K562 (cell line): ENCODE results near the gene PKLR. TPM values are rescaled to one million over a fixed set of nuclear protein-coding genes. Genes with fewer than 3 reads are reported as not detected.

Experiments used
- GABPB2 ChIP-seq: fragments of 250-450 bp; sonication (Bioruptor Pico); conservative IDR thresholded peaks from 2 replicates; pipeline ENCODE4 v1.5.1; 2021; ENCODE audit warnings: mild to moderate bottlenecking
- KLF1 ChIP-seq: fragments of 450-650 bp; IDR thresholded peaks from 2 replicates; pipeline ENCODE4 v1.6.1; 2016; ENCODE audit warnings: missing genetic modification characterization, missing compliant biosample characterization
- MTA2 ChIP-seq: fragments of 450-650 bp; IDR thresholded peaks from 2 replicates; pipeline ENCODE4 v1.6.1; 2016; ENCODE audit warnings: low read depth
- NFATC3 ChIP-seq: fragments of 450-650 bp; IDR thresholded peaks from 2 replicates; pipeline ENCODE4 v1.6.1; 2017; ENCODE audit warnings: mild to moderate bottlenecking
- NFE2 ChIP-seq: IDR thresholded peaks from 2 replicates; pipeline ENCODE4 v1.6.1; 2014; ENCODE audit warnings: antibody characterized with exemption, low read depth
- NFYB ChIP-seq: IDR thresholded peaks from 2 replicates; pipeline ENCODE4 v1.6.1; 2011; ENCODE audit warnings: mild to moderate bottlenecking, moderate library complexity; ENCODE audit not compliant: insufficient read length; ENCODE audit errors: extremely low read depth
- RFX1 ChIP-seq: fragments of 450-650 bp; IDR thresholded peaks from 2 replicates; pipeline ENCODE4 v1.6.1; 2016; ENCODE audit warnings: mild to moderate bottlenecking, moderate library complexity
- RFX5 ChIP-seq: IDR thresholded peaks from 2 replicates; pipeline ENCODE4 v1.6.1; 2011; ENCODE audit warnings: low read depth, mild to moderate bottlenecking, improper control_type of control experiment, low read length
- SIRT6 ChIP-seq: IDR thresholded peaks from one replicate; pipeline ENCODE4 v1.6.1; 2012; ENCODE audit warnings: low read depth, mild to moderate bottlenecking, control low read depth, inconsistent platforms, low read length, moderate library complexity
- SMAD4 ChIP-seq: fragments of 250-450 bp; sonication (Bioruptor Pico); conservative IDR thresholded peaks from 2 replicates; pipeline ENCODE4 v1.8.0; 2021; ENCODE audit warnings: inconsistent platforms, mild to moderate bottlenecking, moderate library complexity
- SRSF3 ChIP-seq: fragments of 200-400 bp; formaldehyde crosslinking; IDR thresholded peaks from 2 replicates; pipeline ENCODE4 v1.6.1; 2016; ENCODE audit warnings: mild to moderate bottlenecking, low read length, moderate library complexity; ENCODE audit not compliant: insufficient read depth
- TCF3 ChIP-seq: sonication (generic); formaldehyde crosslinking; IDR thresholded peaks from 2 replicates; pipeline ENCODE4 v1.4.0; 2020; ENCODE audit warnings: mild to moderate bottlenecking, missing genetic modification reagents
- ZEB2 ChIP-seq: fragments of 450-650 bp; IDR thresholded peaks from 2 replicates; pipeline ENCODE4 v1.6.1; 2016
- ZNF146 ChIP-seq: IDR thresholded peaks from one replicate; pipeline ENCODE4 v1.6.1; 2018; ENCODE audit warnings: missing compliant biosample characterization; ENCODE audit not compliant: unreplicated experiment
- polyA plus RNA-seq, 8 experiments: library from polyadenylated mRNA; depleted of rRNA in 4 of 8; stranded (reverse) in 5 of 8; unstranded in 3 of 8; fragments of >200 nt; fragmentation: Nextera tagmentation in 2 of 8; fragmentation: Illumina TruSeq in 1 of 8; extraction: Ambion mirVana in 2 of 8; extraction: Trizol in 1 of 8; gene quantifications; 2 replicates each; pipeline versions ENCODE4 v1.2.1 to v1.2.3, GENCODE V29; 2011 to 2014; ENCODE audit warnings: inconsistent platforms in 1 of 8, missing spikeins in 1 of 8
- total RNA-seq, 7 experiments: library from RNA; depleted of rRNA in 6 of 7; stranded (reverse); fragments of >200 nt in 6 of 7; fragmentation: Illumina TruSeq in 2 of 7; extraction: Trizol in 2 of 7; gene quantifications; 2 replicates each; pipeline versions ENCODE4 v1.2.1 to v1.2.3, GENCODE V29; 2011 to 2021; ENCODE audit warnings: low replicate concordance in 1 of 7
- TF ChIP-seq, protein P1 (sequence below): sonication (generic); formaldehyde crosslinking; IDR thresholded peaks from 2 replicates; pipeline ENCODE4 v1.8.1; 2023; ENCODE audit warnings: mild to moderate bottlenecking, missing genetic modification reagents
- TF ChIP-seq, protein P2 (sequence below): sonication (generic); formaldehyde crosslinking; IDR thresholded peaks from 2 replicates; pipeline ENCODE4 v1.8.0; 2023; ENCODE audit warnings: mild to moderate bottlenecking, missing genetic modification reagents
- TF ChIP-seq, protein P3 (sequence below): sonication (generic); formaldehyde crosslinking; IDR thresholded peaks from 2 replicates; pipeline ENCODE4 v1.8.1; 2023; ENCODE audit warnings: mild to moderate bottlenecking, missing genetic modification reagents, moderate library complexity
- TF ChIP-seq, protein P4 (sequence below): sonication (generic); formaldehyde crosslinking; IDR thresholded peaks from 2 replicates; pipeline ENCODE4 v1.8.0; 2022; ENCODE audit warnings: mild to moderate bottlenecking, missing genetic modification reagents, borderline replicate concordance

The PKLR gene
- total and polyA plus RNA-seq, 9 of the 15 experiments (the other 6 are each of a cell fraction or from before 2014, with no cell fraction given) = 10.7 to 78.4 (median 38.2) TPM

DNA sequence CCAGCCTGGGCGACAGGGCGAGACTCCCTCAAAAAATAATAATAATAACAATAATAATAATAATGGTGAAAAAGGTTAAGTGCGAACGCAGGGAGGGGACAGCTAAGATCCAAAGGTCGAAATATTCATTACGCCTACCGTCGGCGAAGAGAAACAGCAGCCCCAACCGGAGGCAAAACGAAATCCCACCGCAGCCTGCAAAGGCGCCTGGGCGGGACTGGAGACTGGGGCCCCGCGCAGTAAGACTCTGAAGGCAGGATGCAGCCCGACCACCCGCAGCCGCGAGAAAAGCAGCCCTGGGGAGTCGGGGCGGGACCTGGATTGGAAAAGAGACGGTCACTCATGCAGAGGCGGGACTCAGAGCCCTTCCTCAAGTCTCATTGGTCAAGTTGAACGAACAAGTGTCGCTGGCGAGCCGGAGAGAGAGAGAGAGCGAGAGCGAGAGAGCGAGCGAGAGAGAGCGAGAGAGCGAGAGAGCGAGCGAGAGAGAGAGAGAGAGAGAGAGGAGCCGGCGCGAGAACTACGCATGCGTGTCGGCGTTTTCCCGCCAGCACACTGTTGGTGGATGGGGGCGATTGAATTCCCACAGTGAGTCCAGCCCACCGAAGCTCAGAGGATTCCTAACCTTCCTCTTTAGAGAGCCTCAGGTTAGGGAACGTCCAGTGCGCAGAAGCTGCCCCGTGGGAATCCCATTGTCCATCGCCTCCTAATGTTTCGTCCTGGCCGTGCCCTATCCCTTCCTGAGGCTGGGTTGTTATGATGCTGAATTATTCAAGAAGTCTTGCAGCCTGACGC is 56.7 kb downstream of the PKLR start (continued):
- TF ChIP-seq RFX1 (no peak), SRSF3 (no peak), NFE2 (no peak; the same call in 1 of the 2 replicates), RFX5 (no peak), NFYB (no peak), ZEB2 (peak; percentile 92), SIRT6 (no peak), KLF1 (tag) (0 out of 2 replicates have a peak, but pooled peaks have one; percentile 64), NFATC3 (peak; percentile 85), ZNF146 (no peak), GABPB2 (CRISPR knock-in tag) (no peak; the same call in 1 of the 2 replicates), SMAD4 (peak; percentile 99), TCF3 (CRISPR knock-in tag) (peak; percentile 58), MTA2 (peak; percentile 89)
- TF ChIP-seq, protein P1, sequence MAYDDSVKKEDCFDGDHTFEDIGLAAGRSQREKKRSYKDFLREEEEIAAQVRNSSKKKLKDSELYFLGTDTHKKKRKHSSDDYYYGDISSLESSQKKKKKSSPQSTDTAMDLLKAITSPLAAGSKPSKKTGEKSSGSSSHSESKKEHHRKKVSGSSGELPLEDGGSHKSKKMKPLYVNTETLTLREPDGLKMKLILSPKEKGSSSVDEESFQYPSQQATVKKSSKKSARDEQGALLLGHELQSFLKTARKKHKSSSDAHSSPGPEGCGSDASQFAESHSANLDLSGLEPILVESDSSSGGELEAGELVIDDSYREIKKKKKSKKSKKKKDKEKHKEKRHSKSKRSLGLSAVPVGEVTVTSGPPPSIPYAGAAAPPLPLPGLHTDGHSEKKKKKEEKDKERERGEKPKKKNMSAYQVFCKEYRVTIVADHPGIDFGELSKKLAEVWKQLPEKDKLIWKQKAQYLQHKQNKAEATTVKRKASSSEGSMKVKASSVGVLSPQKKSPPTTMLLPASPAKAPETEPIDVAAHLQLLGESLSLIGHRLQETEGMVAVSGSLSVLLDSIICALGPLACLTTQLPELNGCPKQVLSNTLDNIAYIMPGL = no peak
- TF ChIP-seq, protein P2, sequence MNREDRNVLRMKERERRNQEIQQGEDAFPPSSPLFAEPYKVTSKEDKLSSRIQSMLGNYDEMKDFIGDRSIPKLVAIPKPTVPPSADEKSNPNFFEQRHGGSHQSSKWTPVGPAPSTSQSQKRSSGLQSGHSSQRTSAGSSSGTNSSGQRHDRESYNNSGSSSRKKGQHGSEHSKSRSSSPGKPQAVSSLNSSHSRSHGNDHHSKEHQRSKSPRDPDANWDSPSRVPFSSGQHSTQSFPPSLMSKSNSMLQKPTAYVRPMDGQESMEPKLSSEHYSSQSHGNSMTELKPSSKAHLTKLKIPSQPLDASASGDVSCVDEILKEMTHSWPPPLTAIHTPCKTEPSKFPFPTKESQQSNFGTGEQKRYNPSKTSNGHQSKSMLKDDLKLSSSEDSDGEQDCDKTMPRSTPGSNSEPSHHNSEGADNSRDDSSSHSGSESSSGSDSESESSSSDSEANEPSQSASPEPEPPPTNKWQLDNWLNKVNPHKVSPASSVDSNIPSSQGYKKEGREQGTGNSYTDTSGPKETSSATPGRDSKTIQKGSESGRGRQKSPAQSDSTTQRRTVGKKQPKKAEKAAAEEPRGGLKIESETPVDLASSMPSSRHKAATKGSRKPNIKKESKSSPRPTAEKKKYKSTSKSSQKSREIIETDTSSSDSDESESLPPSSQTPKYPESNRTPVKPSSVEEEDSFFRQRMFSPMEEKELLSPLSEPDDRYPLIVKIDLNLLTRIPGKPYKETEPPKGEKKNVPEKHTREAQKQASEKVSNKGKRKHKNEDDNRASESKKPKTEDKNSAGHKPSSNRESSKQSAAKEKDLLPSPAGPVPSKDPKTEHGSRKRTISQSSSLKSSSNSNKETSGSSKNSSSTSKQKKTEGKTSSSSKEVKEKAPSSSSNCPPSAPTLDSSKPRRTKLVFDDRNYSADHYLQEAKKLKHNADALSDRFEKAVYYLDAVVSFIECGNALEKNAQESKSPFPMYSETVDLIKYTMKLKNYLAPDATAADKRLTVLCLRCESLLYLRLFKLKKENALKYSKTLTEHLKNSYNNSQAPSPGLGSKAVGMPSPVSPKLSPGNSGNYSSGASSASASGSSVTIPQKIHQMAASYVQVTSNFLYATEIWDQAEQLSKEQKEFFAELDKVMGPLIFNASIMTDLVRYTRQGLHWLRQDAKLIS (CRISPR knock-in tag) = peak; percentile 96
- TF ChIP-seq, protein P3, sequence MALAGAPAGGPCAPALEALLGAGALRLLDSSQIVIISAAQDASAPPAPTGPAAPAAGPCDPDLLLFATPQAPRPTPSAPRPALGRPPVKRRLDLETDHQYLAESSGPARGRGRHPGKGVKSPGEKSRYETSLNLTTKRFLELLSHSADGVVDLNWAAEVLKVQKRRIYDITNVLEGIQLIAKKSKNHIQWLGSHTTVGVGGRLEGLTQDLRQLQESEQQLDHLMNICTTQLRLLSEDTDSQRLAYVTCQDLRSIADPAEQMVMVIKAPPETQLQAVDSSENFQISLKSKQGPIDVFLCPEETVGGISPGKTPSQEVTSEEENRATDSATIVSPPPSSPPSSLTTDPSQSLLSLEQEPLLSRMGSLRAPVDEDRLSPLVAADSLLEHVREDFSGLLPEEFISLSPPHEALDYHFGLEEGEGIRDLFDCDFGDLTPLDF = peak; percentile 99
- TF ChIP-seq, protein P4, sequence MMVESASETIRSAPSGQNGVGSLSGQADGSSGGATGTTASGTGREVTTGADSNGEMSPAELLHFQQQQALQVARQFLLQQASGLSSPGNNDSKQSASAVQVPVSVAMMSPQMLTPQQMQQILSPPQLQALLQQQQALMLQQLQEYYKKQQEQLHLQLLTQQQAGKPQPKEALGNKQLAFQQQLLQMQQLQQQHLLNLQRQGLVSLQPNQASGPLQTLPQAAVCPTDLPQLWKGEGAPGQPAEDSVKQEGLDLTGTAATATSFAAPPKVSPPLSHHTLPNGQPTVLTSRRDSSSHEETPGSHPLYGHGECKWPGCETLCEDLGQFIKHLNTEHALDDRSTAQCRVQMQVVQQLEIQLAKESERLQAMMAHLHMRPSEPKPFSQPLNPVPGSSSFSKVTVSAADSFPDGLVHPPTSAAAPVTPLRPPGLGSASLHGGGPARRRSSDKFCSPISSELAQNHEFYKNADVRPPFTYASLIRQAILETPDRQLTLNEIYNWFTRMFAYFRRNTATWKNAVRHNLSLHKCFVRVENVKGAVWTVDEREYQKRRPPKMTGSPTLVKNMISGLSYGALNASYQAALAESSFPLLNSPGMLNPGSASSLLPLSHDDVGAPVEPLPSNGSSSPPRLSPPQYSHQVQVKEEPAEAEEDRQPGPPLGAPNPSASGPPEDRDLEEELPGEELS (CRISPR knock-in tag) = peak; percentile 96; the same call in 1 of the 2 replicates
